Activated CD8-positive, alpha-beta memory T cell treated with anti-CD3 and anti-CD28 coated beads for 1 hour (primary cell): ENCODE measurements around the gene GAB1.

Experiments
- DNase-seq, 2 donors: peaks; one replicate each; pipeline ENCODE4 v3.0.0-alpha.2; 2020; ENCODE audit warnings: low read depth in 1 of 2; ENCODE audit errors: extremely low read depth in 1 of 2

GAB1 gene

DNA sequence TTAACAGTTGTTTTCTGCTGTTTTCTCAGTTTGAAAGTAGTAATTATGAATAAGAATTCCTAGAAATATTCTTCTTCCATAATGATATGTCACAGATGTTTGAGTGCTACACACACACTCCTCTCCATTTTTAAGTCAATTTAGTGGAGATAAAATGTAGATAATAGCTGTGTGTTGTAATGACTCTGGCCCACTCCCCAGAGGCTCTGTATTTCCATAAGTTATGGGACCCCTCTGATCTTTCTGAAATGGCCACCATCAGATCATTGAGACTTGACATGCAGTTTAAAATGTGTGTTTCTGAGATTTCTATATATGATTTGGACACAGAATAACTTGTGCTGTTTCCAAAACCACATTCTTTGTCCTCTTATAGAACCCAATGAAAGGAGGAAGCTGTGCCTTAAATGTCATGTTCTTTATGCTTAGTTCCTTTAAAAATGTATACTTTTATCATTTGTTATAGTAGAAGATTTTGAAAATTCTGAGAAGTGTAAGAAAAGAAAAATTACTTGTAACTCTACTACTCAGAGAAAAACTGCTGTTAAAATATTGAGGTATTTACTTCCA lies 46.4 kb downstream of the GAB1 start:
- DNase-seq: no peak

DNA sequence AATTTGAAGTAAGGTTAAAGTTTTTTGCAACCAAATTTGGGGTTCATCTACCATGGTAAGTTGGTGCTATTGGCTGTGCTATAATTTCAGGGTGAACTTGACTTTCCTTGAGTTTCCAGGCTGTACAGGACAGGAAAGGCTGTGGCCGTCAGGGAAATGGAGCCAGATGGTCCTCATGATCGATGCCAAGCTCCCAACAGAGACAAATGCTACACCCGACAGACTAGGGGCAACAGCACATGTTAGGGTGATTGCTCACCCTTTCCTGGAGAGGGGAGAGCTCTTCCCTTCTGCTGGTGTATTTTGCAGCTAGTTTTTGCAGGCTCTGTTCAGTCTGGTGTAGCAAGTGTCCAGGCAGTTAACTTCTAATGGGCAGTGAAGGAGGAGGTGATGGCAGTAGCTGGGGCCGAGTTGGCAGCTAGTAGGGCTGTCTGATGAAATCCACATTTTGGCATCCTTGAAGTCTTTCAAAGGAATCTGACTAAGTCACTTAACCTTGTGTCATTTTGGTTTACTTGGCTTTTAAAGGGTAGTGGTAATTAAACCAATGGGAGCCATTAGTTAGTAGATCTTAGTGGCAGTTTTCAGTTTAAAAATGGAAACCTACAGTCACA lies 47.8 kb downstream of the GAB1 start:
- DNase-seq: no peak

DNA sequence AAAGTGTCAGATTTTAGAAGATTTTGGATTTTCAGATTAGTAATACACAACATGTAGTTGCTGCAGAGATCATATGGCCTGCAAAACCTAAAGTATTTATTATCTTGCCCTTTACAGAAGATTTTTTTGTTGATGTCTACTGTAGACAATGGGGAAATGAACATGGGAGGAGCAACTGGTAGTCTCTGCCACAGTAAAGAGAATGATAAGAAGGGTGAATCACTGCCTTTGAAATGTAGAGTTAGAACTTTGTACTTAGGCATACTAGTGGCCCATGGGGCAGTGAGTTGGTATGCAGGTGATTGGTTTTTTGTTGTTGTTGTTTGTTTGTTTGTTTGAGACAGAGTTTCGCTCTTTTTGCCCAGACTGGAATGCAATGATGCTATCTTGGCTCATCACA lies 50.1 kb downstream of the GAB1 start:
- no peak for DNase-seq

DNA sequence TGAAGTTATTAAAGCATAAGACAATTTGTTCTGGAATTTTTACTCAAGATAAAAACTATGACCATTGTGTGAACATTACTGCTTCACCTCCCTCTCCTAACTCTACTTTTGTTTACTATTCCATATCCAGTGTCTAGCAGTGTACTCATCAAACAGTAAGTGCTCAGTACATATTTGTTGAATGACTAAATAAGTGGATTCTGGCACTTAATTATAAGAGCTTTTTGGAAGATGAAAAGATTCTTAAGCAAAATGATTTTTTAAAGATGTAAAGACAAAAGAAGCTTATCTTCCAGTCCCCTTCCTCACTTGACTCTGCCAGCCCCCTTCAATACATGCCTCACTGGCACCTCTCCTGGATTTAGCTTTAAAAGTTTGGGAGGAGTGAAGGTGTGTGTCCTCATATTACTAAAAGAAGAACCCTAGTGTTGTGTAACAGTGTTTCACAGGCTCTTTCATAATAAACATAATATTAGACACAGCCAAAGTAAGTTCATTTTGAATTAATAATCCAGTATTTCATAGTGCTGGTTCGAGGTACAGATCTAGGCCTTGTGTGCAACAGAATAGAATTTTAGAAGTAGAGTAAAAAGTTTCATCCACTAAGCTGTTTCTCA lies 53.0 kb downstream of the GAB1 start:
- no peak for DNase-seq

GRCh38 chr4:143390764-143391163 lies 54.1 kb downstream of the GAB1 start:
- DNase-seq: no peak

DNA sequence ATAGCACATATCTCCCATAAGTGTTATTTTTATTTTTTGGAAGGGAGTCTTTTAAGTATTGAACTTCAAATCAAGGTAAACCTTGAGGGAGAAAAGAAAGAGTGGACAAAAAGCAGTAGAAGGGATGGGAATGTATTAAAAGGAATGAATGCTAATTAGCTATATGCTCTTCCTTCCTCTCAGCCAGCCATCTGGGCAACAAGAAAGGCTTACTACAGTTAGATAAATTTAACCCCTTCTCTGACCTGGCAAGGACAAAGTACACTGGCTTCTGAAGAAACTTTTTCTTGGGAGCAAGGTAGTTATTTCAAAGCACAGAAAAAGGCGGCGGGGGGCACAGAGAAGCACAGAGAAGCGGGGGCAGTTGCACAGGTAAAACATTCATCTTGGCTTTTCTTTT lies 54.6 kb downstream of the GAB1 start:
- DNase-seq: no peak

GRCh38 chr4:143391895-143392294 lies 55.2 kb downstream of the GAB1 start:
- no peak for DNase-seq

DNA sequence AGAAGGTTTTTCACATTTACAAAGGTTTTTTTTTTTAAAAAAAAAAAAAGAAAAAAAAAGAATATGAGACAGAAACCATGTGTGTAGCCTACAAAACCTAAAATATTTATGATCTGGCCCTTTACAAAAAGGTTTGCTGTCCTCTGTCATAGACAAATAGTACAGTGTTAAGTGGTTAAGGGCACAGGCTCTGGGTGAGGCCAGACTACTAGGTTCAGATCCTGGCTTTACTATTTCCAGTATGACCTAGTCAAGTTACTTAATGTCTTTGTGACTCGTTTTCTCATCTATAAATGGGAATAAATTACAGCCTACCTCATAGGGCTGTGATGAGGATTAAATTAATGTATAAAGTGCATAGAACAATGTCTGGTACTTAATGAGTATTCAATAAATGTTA lies 56.5 kb downstream of the GAB1 start:
- no peak for DNase-seq

DNA sequence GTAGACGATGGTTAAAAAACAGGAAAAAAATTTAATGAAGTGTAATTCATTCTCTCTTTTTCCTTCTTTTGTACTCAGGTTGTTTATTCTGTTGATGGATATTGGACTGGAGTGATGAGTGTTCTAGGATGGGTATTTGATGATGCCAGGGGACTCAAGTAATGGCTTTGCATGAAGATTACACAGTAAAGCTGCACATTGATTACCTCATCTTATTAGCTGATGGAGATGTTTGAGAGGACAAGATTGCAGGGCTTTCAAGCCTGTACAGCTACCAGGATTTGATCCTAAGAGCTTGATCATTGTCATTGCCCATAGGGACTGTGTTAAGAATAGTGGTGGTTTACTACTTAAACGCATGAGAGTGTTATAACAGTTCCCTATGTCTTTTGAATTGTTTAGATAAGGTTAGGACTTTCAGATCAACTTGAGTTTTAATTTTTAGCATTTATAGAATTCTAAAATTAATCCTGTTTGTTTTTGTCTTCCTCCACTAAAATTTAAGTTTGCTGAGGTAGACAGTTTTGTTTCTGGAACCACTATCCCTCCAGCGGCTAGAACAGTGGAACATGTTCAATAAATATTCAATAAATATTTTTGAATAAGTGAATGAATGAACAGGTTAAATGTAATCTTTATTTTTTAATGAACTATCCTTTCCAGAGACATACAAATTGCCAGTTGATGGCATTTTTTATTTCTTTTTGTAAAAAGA lies 58.2 kb downstream of the GAB1 start:
- no peak for DNase-seq

GRCh38 chr4:143396695-143397094 lies 60.0 kb downstream of the GAB1 start:
- no peak for DNase-seq

DNA sequence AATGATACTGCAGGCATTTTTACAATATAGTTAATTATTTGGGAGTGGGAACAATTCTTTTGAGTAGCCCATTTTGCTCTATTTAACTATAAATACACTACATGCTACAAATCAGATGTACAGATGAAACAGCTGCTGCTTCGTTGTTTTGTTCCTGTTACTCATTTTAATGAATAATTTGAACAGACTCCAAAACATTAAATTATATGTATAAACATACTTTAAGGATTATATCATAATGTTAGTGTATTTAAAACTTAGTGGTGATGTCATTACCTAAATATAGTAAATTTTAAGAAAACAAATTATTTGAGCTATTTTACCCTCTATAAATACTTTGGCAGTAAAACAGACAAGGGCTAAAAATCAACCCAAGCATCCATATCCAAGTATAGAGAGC lies 60.7 kb downstream of the GAB1 start:
- DNase-seq: no peak

- DNase-seq: no peak
Measured at GRCh38 chr4:143397887-143398286, 61.2 kb downstream of the GAB1 start.

DNA sequence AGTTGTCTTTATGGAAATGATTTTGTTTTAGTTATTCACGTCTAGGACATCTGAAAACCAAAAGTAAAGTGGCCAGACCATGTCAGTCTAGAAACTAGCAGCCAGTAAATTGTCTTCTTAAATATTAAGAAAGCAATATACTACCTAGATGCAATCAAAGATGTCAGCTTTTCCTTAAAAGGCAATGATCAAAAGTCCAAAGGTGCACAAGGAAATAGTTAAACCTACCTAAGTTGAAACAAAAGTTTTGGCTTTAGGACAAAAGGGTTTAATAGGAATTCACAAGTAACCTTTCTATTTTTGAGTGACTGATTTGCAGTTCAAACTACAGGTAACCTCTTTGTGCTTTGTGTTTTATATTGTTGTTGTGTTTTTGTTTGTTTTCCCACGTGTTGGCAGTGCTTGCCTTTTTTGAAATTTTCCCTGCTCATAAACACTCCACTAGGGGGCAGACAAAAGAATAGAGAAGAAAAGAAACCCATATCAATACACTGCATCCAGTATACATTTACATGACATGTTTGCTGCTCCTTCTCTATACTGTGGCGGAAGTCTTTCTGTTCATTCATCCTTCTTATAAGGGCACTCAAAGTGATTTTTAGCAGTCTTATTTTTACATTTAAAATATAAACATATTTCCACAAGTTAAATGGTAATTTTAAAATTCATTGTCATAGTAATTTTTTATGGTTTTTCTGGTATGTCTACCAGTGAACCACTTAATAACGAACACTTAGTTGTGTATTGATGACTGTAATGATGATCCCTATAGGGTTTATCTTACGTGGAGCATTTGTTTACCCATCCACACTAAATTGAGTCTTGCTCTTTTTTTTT lies 62.7 kb downstream of the GAB1 start:
- no peak for DNase-seq

DNA sequence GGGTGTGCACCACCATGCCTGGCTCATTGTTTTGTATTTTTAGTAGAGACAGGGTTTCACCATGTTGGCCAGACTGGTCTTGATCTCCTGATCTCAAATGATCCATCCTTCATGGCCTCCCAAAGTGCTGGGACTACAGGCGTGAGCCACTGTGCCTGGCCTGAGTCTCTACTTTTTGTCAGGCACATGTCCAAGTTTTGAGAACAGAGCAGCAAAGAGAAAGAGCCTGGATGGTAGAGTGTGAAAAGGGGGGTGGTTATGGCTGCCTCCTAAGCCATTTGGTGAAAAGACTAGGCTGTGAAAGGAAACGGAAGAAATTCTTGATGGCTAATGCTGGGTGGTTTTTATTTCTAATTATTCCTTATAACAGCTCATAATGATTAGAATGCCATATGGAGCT lies 63.4 kb downstream of the GAB1 start:
- no peak for DNase-seq

GRCh38 chr4:143402776-143403552 lies 66.3 kb downstream of the GAB1 start:
- DNase-seq: no peak

- DNase-seq: no peak
Measured at GRCh38 chr4:143403553-143403820, 66.8 kb downstream of the GAB1 start.

GRCh38 chr4:143404555-143404954 lies 67.9 kb downstream of the GAB1 start:
- DNase-seq: no peak

- no peak for DNase-seq
Measured at GRCh38 chr4:143405075-143405730, 68.5 kb downstream of the GAB1 start.

GRCh38 chr4:143406523-143406922 lies 69.8 kb downstream of the GAB1 start:
- no peak for DNase-seq

DNA sequence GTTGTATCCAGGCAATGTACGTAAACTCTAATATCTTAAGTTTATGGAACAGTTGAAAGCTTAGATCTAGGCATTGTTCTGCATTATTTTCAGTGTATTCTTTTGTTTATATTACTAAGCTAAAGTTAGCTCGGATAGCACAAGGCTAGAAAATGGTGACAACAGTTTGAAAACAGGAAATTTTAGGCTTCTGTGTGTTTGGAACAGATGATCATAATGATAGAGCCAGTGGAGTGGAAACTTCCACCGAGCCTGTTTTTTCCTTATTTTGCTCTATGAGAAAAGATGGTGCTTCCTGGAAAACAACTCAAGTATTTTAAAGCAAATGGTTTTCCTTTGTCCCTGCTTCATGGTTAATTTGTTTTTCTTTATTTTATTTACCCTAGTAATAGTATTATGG lies 70.8 kb downstream of the GAB1 start:
- DNase-seq: no peak
